ENCODE data around the gene FAM180A.
"Not testable (repeated sequence)": the region's sequence is repeated elsewhere in the genome, so short reads cannot be mapped to it uniquely, and the experiment has no call there.

The FAM180A gene

DNA sequence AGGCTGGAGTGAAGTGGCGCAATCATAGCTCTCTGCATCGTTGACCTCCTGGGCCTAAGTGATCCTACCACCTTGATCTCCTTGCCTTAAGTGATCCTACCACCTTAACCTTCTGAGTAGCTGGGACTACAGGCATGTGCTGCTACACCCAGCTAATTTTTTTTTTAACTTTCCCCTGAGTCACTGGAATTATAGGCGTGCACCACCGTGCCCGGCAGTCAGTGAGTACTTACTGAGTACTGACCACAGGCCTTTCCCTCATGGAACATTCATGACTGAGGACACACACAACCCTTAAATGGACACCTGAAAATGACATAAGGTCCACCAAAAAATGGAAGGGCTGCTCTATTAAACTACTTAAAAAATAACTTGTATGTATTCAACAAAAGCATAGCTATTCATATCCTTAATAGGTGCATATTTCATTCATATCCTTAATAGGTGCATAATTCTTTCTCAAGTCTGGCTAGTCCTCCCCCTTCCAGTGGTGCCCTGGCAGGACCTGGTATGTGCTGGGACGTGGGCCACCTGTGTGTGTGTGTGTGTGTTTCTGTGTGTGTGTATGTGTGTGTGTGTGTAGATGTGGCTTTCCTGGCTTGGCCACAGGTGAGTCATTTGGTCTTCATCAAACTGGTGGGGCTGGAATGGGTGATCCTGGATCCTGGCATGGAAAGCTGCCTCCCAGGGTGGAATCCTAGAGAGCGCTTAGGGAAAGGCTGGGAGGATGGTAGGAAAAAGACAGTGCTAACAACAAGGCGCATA lies 3.5 kb downstream of the FAM180A start:
- H3K27ac Mint-ChIP-seq (ENCODE audit: low read depth), result no peak overlapping the region
- peaks cover 2% of the 10 kb centered on the region for H3K36me3 Mint-ChIP-seq (ENCODE audit: insufficient read depth)

DNA sequence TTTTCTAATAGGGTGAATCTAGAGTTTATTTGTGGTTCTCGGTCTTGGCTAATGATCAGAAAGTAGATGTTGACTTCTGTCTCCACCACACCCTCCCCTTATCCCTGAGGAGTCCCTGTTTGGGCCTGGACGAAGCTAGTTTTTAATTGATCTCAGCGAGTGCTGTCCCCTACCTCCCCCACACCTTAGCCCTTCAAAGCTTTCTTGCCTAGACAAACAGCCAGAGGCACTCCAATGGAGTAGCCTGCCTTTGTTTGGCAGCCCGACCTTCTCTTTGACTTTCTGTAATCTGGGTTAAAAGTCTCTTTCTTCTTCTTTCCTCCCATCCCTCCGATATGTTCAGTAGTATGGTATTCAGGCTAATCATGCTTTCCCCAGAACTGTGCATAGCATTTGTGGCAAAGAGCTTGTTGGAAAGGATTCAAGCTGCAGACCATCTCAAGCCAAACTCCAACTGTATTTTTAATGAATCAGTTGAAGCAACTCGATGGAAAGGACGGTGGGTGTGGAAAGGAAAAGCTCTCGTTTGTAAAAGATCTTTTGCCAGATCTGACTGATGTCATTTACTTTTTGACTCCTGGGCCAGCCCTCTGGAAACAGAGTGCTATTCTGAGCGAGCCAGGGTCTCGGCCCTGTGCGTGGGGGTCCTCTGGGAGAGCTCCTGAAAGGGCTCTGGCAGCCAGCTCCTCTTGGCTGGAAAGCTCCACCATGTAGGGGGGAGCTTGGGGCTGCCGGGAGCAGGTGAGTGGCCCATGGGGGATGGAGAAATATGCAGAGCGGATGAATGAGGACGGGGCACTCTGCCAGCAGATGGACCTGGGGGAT lies 4.5 kb downstream of the FAM180A start:
- Mint-ChIP-seq H3K4me3 (no peak overlapping the region), H3K27me3 (peaks cover 32% of the 10 kb centered on the region), H3K36me3 (ENCODE audit: insufficient read depth) (no peaks in the 10 kb centered on the region), H3K9me3 (no peaks in the 10 kb centered on the region), H3K27ac (ENCODE audit: low read depth) (no peak overlapping the region), H3K4me1 (no peaks in the 10 kb centered on the region)
- ATAC-seq (replicated peaks; ENCODE audit: extremely low read depth, poor library complexity, severe bottlenecking), result no peak
- no peak for DNase-seq (ENCODE audit: low spot score in 2 of 2)

More for the DNA sequence above, 3.5 kb downstream of the FAM180A start:
- H3K4me1 Mint-ChIP-seq, result no peaks in the 10 kb centered on the region
- ATAC-seq (replicated peaks; ENCODE audit: extremely low read depth, poor library complexity, severe bottlenecking) (no peak), DNase-seq (ENCODE audit: low spot score in 2 of 2) (no peak)
- H3K4me3 Mint-ChIP-seq, result no peak overlapping the region
- no peaks in the 10 kb centered on the region for H3K9me3 Mint-ChIP-seq
- H3K27me3 Mint-ChIP-seq, result peaks cover 32% of the 10 kb centered on the region

- no peaks in the 10 kb centered on the region for H3K9me3 Mint-ChIP-seq
- no peaks in the 10 kb centered on the region for H3K36me3 Mint-ChIP-seq (ENCODE audit: insufficient read depth)
- DNase-seq (ENCODE audit: low spot score in 2 of 2) (no peak), ATAC-seq (replicated peaks; ENCODE audit: extremely low read depth, poor library complexity, severe bottlenecking) (no peak)
- H3K27ac Mint-ChIP-seq (ENCODE audit: low read depth), result no peak overlapping the region
- peaks cover 43% of the 10 kb centered on the region for H3K27me3 Mint-ChIP-seq
- H3K4me1 Mint-ChIP-seq, result no peaks in the 10 kb centered on the region
- no peak overlapping the region for H3K4me3 Mint-ChIP-seq
Observed at GRCh38 chr7:135742371-135742770, 6.2 kb downstream of the FAM180A start.

GRCh38 chr7:135741905-135742304 lies 6.7 kb downstream of the FAM180A start:
- H3K36me3 Mint-ChIP-seq (ENCODE audit: insufficient read depth), result no peaks in the 10 kb centered on the region
- peaks cover 48% of the 10 kb centered on the region for H3K27me3 Mint-ChIP-seq
- H3K9me3 Mint-ChIP-seq, result no peaks in the 10 kb centered on the region
- ATAC-seq (replicated peaks; ENCODE audit: extremely low read depth, poor library complexity, severe bottlenecking) (no peak), DNase-seq (ENCODE audit: low spot score in 2 of 2) (no peak)
- no peaks in the 10 kb centered on the region for H3K4me1 Mint-ChIP-seq
- no peak overlapping the region for H3K27ac Mint-ChIP-seq (ENCODE audit: low read depth)
- H3K4me3 Mint-ChIP-seq, result no peak overlapping the region

DNA sequence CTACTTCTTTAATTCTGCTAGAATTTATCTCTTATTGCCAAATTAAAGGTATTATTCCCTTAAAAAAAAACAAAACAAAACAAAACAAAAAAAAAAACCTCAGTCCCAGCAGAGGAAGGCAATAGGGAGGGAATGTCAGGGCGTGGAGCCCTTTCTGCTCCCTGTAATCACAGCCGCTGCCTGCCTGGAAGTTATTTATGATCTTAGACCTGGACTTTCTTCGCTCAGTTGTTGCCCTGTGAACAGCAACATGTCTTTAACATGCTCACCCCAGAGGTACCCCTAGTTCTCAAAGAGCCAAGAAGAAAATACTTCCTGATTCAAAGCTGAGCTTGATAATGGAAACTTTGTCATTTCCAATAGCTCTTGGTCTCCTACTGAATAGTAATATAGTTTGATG lies 7.7 kb downstream of the FAM180A start:
- no peaks in the 10 kb centered on the region for H3K36me3 Mint-ChIP-seq (ENCODE audit: insufficient read depth)
- no peak overlapping the region for H3K4me3 Mint-ChIP-seq
- H3K9me3 Mint-ChIP-seq, result no peaks in the 10 kb centered on the region
- no peaks in the 10 kb centered on the region for H3K4me1 Mint-ChIP-seq
- H3K27me3 Mint-ChIP-seq, result peaks cover 58% of the 10 kb centered on the region
- no peak for ATAC-seq (replicated peaks; ENCODE audit: extremely low read depth, poor library complexity, severe bottlenecking)
- DNase-seq (ENCODE audit: low spot score in 2 of 2), result no peak
- H3K27ac Mint-ChIP-seq (ENCODE audit: low read depth), result no peak overlapping the region

DNA sequence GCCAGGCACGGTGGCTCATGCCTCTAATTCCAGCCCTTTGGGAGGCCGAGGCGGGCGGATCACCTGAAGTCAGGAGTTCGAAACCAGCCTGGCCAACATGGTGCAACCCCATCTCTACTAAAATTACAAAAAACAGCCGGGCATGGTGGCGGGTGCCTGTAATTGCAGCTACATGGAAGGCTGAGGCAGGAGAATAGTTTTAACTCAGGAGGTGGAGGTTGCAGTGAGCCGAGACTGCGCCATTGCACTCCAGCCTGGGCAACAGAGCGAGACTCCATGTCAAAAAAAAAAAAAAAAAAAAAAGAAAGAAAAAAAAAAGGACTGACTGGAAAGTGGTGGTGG lies 11.3 kb downstream of the FAM180A start:
- not testable (repeated sequence) for H3K4me1 Mint-ChIP-seq; DNase-seq (ENCODE audit: low spot score in 2 of 2); H3K27ac Mint-ChIP-seq (ENCODE audit: low read depth); H3K4me3 Mint-ChIP-seq; H3K36me3 Mint-ChIP-seq (ENCODE audit: insufficient read depth); H3K9me3 Mint-ChIP-seq; ATAC-seq (replicated peaks; ENCODE audit: extremely low read depth, poor library complexity, severe bottlenecking)
- H3K27me3 Mint-ChIP-seq, result peaks cover 46% of the 10 kb centered on the region

- H3K4me1 Mint-ChIP-seq, result no peaks in the 10 kb centered on the region
- no peaks in the 10 kb centered on the region for H3K9me3 Mint-ChIP-seq
- no peak for ATAC-seq (replicated peaks; ENCODE audit: extremely low read depth, poor library complexity, severe bottlenecking)
- no peaks in the 10 kb centered on the region for H3K36me3 Mint-ChIP-seq (ENCODE audit: insufficient read depth)
- H3K27me3 Mint-ChIP-seq, result peaks cover 41% of the 10 kb centered on the region
- DNase-seq (ENCODE audit: low spot score in 2 of 2), result no peak
- H3K27ac Mint-ChIP-seq (ENCODE audit: low read depth), result no peak overlapping the region
- no peak overlapping the region for H3K4me3 Mint-ChIP-seq
Observed at GRCh38 chr7:135736586-135737305, 11.9 kb downstream of the FAM180A start.

GRCh38 chr7:135734343-135734689 lies 14.3 kb downstream of the FAM180A start:
- Mint-ChIP-seq H3K27me3 (peaks cover 38% of the 10 kb centered on the region), H3K4me3 (no peak overlapping the region), H3K36me3 (ENCODE audit: insufficient read depth) (no peaks in the 10 kb centered on the region), H3K27ac (ENCODE audit: low read depth) (no peak overlapping the region), H3K9me3 (no peaks in the 10 kb centered on the region), H3K4me1 (no peaks in the 10 kb centered on the region)
- DNase-seq (ENCODE audit: low spot score in 2 of 2), result no peak
- ATAC-seq (replicated peaks; ENCODE audit: extremely low read depth, poor library complexity, severe bottlenecking), result no peak

- DNase-seq (ENCODE audit: low spot score in 2 of 2) (no peak), ATAC-seq (replicated peaks; ENCODE audit: extremely low read depth, poor library complexity, severe bottlenecking) (no peak)
- no peaks in the 10 kb centered on the region for H3K9me3 Mint-ChIP-seq
- H3K27me3 Mint-ChIP-seq, result peaks cover 38% of the 10 kb centered on the region
- H3K27ac Mint-ChIP-seq (ENCODE audit: low read depth), result no peak overlapping the region
- H3K36me3 Mint-ChIP-seq (ENCODE audit: insufficient read depth), result no peaks in the 10 kb centered on the region
- H3K4me3 Mint-ChIP-seq, result no peak overlapping the region
- H3K4me1 Mint-ChIP-seq, result no peaks in the 10 kb centered on the region
Observed at GRCh38 chr7:135733603-135734342, 14.8 kb downstream of the FAM180A start.

GRCh38 chr7:135731131-135731530 lies 17.5 kb downstream of the FAM180A start:
- H3K9me3 Mint-ChIP-seq, result no peaks in the 10 kb centered on the region
- H3K4me1 Mint-ChIP-seq, result no peaks in the 10 kb centered on the region
- no peak overlapping the region for H3K4me3 Mint-ChIP-seq
- peaks cover 38% of the 10 kb centered on the region for H3K27me3 Mint-ChIP-seq
- no peak overlapping the region for H3K27ac Mint-ChIP-seq (ENCODE audit: low read depth)
- ATAC-seq (replicated peaks; ENCODE audit: extremely low read depth, poor library complexity, severe bottlenecking) (no peak), DNase-seq (ENCODE audit: low spot score in 2 of 2) (no peak)
- no peaks in the 10 kb centered on the region for H3K36me3 Mint-ChIP-seq (ENCODE audit: insufficient read depth)

DNA sequence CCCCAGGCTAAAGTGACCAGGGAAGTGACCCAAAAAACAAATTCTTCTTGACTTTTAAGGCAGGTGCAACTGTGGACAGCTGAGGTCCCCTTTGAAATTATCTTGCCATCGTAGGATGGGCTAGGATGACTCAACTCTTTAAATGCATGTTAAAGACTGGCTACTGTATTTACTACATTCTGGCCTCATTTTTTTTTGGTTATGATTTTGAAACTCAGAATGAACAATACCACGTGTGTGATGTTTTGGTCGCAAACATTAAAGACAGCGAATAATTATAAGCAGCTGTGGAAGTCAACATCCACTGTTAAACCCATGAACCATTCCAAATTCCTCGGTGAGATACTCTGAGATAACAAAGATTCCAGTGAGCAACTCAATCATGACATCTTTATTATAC lies 19.4 kb downstream of the FAM180A start:
- Mint-ChIP-seq H3K4me1 (no peaks in the 10 kb centered on the region), H3K9me3 (no peaks in the 10 kb centered on the region), H3K4me3 (no peak overlapping the region), H3K27ac (ENCODE audit: low read depth) (no peak overlapping the region), H3K27me3 (peaks cover 44% of the 10 kb centered on the region), H3K36me3 (ENCODE audit: insufficient read depth) (no peaks in the 10 kb centered on the region)
- ATAC-seq (replicated peaks; ENCODE audit: extremely low read depth, poor library complexity, severe bottlenecking) (no peak), DNase-seq (ENCODE audit: low spot score in 2 of 2) (no peak)

- H3K4me3 Mint-ChIP-seq, result no peak within 1 kb of the TSS
- no peak for ATAC-seq (replicated peaks; ENCODE audit: extremely low read depth, poor library complexity, severe bottlenecking)
- no peak within 1 kb of the TSS for H3K27ac Mint-ChIP-seq (ENCODE audit: low read depth)
- H3K36me3 Mint-ChIP-seq (ENCODE audit: insufficient read depth), result no peaks in the 10 kb centered on the region
- DNase-seq (ENCODE audit: low spot score in 2 of 2), result no peak
- no peaks in the 10 kb centered on the region for H3K4me1 Mint-ChIP-seq
- peaks cover 48% of the 10 kb centered on the region for H3K27me3 Mint-ChIP-seq
- H3K9me3 Mint-ChIP-seq, result no peaks in the 10 kb centered on the region
Observed at GRCh38 chr7:135728136-135728669, 20.4 kb downstream of the FAM180A start, which contains the start of gene SLC13A4. TSS of gene SLC13A4 (minus strand) at chr7:135728186. CDS start at chr7:135727496, 690 bp downstream.

Measured in central memory CD8-positive, alpha-beta T cell (primary cell).